D341Med (cell line): Measurements from ENCODE around the gene PSMB5.

Experiments used
- DNase-seq: peaks from one replicate; pipeline ENCODE4 v3.0.0; 2012; ENCODE audit warnings: low spot score

Gene PSMB5

GRCh38 chr14:23034498-23035302 is at the start of gene PSMB5:
TSS of gene PSMB5 (minus strand) at chr14:23034900. CDS start at chr14:23034881, 19 bp downstream.
- DNase-seq: peak; percentile 90

DNA sequence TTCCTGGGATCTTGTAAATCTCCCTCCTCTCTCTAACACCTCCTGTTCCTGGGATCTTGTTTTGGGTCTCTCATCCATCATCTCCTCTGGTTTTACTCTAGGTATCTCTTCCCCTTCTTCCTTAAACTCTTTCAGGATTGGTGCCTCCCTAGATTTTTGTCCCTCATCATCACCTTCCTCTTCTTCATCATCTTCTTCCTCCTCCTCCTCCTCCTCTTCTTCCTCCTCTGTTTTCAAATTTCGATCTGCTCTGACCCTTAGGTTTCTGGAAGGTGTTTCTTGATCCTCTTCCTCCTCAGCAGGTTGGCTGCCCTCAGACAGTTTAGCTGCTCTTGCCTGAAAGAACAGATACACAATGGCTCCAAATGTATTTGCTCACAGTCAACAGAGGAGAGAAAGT is 45.8 kb upstream of the PSMB5 start:
- DNase-seq: no peak

DNA sequence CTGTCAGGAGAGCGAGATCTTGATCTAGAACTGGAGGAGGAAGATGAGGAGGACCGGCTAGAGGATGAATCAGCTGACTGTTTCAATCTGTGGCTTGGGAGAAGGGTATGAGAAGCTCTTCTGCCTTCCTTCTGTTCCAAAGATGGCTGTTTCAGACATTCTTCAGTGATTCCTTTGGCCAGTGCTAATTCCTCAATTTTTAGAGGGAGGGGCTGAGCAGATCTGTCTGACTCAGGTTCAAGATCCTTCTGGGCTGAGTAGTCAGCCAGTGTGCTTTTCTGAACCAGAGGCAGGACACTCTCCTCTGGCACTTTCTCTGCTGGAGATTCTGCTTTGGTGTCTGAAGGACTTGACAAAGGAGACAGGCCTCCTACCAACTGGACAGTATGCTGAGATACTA is 45.0 kb upstream of the PSMB5 start:
- no peak for DNase-seq

DNA sequence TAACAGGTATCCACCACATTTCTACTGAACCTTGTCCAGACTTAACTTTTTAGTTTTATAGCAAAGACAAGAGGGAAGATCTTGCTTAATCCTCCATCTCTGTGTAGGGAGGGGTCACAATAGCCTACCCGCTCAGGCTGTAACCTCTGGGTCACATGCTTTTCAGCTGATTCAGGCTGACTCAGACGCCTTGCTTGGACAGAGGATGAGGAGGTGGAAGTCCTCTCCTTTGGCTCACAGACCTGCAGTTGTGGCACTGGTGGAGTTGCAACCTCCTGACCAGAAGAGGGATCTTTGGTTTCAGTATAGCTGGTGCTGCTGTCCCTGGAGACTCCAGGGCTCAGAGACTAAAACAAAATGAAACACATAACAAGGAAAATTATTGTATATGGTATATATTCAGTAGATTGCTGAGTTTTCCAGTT is 44.0 kb upstream of the PSMB5 start:
- no peak for DNase-seq

GRCh38 chr14:23077962-23078361 is 43.3 kb upstream of the PSMB5 start:
- DNase-seq: no peak

DNA sequence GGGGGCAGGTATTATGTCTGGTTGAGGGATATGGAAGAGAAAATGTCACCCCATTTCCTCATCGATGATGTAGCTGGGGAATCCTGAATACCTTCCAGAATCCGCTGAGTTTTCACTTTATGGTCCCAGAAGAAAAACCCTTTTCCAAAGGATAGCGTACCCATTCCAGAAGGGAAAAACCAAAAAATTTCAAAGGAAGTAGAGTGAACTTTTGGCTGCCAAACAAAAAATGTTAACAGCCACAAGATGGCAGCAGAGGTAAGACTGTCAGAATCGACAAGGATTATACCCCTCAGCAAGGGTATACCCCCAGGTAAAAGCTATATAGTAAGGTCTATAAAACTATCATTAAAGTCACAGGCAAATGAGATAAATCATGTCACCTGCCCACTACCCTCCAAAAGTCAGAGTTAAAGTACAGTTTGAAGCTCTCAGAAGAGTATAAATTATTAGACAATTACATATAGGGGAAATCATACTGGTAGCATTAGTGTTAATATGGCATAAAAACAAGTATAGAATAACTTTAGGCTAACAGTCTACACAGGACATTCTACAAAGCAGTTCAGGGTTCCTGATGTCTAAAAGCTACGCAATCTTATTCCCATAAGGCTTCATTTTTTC is 42.2 kb upstream of the PSMB5 start:
- DNase-seq: no peak

DNA sequence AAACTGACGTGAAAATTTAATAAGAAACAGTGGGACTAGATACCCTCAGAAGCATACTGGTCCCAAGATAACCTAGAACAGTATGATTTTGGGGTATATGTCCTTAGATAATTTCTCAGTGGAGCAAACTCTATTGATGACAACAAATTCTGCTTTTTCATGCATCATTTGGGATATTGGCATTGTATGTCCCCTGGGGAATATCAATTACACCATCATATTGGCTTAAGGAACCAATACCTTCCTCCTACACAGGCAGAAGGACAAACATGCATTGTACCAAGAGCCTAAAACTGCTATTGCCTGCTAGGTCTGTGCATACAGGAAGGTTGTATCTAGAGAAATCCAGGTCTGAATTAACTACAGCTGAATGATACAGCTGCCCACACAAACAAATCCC is 40.2 kb upstream of the PSMB5 start:
- no peak for DNase-seq

DNA sequence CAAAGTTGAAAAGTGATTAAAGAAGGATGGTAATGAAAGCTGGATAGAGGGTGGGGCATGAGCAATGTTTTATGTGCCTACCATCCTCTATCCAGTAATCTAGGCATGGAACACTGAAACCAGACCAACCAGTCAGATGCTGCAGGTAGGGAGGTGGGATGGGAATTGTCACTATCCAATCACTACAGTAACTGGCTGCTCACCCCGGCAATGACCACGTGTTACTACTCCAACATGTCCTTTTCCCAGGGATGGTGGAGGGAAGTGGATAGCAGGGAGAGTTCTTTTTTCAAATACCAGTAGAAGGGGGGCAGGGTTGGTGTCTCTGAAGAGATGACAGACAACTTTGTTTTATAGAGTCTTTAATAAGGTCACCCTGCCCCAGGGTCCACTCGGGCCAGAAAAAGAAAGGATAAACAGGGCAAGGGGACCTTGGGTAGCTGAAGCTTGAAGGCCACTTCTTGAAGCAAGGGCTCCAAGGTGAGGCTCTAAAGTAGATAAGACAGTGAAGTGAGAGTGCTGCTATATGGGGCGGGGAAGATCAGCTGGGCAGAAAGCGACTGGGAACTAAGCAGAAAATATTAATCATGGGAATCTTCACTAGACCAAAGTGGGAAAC is 37.3 kb upstream of the PSMB5 start:
- DNase-seq: no peak

- peak; percentile 92 for DNase-seq
These were observed 36.7 kb upstream of the PSMB5 start for GRCh38 chr14:23071244-23071920.

DNA sequence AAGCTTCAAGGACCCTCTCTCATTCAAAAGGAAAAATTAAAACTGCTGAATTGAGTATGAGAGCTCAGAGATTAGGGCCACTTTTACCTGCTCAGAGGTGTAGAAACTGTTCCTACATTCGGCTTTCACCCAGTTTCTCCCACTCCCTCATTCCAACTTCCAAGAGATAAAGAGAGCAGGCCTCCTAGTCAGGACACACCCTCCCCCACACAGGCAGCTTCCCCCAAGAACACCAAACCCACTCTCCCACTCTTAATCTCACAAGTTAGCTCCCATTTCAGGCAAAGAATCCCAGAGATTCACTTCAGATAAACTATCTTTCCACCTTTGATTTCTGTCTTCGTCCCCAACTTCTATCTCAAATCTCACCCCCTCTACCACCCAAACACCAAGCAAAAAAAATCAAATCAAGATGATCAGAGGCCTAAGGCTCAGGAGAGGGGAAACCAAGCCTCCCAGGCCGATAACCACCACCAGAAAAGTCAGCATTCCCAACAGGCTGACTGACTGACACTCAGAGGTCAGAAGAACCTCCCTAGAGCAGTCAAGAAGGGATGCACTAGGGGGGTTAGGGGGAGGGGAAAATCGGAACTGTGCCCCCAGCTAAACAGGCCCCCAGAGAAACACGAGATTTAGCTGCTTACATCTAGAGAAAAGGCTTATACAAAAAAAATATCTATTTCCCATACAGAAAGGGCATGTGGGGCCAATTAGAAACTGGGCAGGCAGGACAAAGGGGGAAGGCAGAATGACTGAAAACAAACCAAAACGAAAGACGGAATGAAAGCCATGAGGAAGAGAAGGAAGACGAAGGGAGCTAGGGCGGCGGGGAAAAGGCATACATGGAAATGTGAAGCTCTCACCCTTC is 35.8 kb upstream of the PSMB5 start:
- DNase-seq: no peak

- DNase-seq: no peak
These were observed 34.7 kb upstream of the PSMB5 start for GRCh38 chr14:23069413-23069806.

DNA sequence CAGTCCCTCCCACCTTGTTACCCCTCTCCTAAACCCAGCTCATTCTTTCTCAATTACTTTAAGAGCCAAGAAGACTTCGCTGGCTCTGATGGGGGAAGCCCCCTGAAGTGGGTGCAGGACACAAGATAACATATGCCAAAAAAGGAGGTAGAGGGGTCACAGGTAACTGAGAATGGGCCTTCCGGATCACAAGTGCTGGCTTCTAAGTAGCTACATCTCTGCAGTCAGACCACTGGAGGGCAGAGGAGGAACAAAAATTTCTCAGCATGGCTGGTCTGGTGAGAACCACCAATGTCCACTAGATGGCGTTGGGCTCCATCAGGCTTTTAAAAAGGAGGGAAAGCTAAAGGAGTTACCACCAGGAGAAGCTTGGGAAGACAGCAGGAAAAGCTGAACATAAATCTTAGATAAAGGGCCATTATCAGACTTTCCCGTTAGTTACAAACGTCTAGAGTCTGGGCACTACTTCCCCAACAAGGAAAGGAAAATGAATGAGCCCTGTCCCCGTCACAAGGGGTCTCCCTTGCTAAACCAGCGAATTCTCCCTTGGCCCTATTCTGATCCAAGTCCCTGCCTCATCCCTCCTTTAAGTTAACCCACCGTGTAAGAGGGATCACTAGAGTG is 34.2 kb upstream of the PSMB5 start:
- DNase-seq: peak; percentile 86

DNA sequence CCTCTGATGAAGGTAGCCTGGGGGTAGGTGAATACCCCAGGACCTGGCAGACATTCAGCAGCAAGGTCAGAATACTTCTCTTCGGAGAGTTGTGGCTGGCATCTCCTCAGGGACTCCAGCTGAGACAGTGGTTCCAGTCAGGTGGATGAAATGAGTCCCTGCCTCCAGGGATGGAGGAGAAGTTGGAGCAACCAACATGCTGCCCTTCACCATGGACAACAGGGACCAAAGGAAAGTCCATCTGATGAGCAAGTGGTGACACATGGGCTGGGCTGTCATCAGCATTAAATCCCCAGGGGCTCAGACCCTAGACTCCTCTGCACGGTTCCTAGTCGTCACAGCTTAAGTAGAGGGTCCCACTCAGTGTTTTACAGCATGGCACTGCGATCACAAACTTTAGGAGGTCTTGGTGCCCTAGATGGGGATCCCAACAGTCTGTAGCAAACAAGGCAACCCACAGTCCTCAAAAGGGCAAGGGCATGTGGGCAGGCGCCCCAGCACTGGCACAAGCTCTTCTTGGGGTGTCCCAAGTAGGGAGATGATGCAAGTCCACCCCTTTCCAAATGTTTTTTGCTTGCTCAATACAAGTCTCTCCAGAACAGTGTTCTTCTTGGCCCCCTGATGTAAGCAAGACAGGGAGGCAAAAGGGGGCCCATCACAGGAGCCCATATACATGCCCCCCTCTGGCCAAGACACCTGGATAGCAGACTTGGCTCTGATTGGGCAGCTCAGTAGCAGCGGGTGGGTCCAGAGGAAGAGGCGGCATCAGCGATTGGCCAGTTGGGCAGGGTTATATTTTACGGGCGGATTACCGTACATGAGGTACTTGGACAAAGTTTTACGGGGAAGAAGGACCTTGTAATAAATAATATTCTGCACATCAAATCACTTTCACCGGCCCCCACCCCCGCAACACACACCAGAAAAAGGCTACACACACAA is 33.4 kb upstream of the PSMB5 start:
- no peak for DNase-seq

- DNase-seq: no peak
These were observed 32.4 kb upstream of the PSMB5 start for GRCh38 chr14:23066855-23067744.

DNA sequence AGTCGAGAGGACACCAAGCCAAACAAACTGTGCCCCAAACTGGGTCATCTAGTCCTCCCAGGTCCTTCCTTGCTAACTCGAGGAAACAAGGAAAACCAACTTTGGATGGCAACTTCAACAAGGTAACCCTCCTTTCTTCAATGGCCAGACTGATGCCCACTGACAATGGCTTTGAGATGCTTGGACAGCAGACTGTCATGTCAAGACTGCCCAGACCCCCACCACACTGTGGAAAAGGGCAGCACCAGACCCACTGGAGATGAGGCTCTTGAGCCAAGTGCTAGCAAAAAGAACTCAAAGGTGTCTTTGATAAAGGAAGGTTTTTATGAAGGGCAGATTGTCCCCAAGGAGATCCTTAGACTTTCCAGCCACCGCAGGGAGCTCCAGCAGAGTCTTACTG is 31.7 kb upstream of the PSMB5 start:
- no peak for DNase-seq

GRCh38 chr14:23063601-23064000 is 28.9 kb upstream of the PSMB5 start:
- no peak for DNase-seq

DNA sequence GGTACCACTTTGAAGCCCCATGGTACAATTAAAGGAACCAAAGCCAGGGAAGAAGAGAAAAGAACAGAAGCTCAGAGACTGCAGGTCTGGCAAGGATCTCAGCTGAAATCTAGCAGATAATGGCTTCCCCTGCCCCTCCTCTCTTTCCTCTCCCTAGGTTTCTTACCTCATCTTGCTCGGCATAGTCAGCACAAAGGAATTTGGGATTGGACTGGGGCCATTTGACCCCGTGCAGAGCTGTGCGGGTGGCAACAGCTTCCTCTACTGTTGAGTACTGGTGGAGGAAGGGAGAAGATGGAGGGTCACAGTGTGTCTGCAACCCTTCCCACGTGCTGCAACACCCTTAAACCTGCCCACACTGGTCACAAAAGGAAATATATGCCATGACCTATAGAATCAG is 27.3 kb upstream of the PSMB5 start:
- DNase-seq: no peak

GRCh38 chr14:23060536-23061260 is 26.0 kb upstream of the PSMB5 start:
- DNase-seq: no peak
